NCI-H146 (cell line): ENCODE measurements around the gene ACSL5.

ENCODE experiments used
- DNase-seq: peaks from one replicate; lab custom pipeline; 2025; lab: John Stamatoyannopoulos, UW

Gene ACSL5, protein sequence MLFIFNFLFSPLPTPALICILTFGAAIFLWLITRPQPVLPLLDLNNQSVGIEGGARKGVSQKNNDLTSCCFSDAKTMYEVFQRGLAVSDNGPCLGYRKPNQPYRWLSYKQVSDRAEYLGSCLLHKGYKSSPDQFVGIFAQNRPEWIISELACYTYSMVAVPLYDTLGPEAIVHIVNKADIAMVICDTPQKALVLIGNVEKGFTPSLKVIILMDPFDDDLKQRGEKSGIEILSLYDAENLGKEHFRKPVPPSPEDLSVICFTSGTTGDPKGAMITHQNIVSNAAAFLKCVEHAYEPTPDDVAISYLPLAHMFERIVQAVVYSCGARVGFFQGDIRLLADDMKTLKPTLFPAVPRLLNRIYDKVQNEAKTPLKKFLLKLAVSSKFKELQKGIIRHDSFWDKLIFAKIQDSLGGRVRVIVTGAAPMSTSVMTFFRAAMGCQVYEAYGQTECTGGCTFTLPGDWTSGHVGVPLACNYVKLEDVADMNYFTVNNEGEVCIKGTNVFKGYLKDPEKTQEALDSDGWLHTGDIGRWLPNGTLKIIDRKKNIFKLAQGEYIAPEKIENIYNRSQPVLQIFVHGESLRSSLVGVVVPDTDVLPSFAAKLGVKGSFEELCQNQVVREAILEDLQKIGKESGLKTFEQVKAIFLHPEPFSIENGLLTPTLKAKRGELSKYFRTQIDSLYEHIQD

DNA sequence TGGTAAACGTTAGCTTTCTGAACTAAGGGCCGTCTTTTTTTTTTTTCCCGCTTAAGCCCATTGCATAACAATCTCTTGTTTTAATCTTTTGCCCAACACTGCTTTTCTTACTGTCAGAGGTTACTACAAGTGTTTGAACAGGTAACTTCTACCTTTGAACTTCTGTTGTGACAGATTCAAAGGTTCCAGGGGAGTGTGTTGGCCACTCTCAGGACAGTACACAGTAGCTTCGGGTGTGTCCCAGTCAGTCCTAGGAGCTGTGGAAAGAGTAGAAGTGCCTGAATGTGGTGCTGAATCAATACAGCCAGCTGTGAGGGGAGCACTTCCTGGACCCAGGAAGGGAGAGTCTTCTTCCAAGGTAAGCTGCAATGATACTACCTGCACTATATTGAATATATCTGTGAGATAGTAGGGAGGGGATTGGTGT is at the start of gene ACSL5:
Gene ACSL5 (plus strand): TSS at position 205 of the 427 bp plus-strand sequence. CDS start 20,831 bp downstream, outside the sequence.
- DNase-seq, result no peak

DNA sequence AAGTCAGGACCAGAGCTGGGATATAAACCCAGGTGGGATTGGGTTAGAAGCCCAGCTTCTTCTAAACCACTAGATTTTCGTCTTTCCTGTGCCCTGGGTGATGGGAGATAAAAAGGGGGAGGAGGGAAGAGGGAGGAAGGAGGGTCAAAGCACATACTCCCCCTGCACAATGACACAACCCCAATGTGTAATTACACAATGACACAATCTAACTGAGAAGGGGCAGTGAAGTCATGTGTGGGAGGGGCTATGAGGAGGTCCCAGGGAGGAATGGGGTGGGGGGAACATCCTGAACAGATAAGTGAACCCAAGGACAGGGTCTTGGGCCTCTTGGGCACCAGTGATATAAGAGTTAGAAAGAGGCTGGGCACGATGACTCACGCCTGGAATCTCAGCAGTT is 46.2 kb upstream of the ACSL5 start:
- no peak for DNase-seq

DNA sequence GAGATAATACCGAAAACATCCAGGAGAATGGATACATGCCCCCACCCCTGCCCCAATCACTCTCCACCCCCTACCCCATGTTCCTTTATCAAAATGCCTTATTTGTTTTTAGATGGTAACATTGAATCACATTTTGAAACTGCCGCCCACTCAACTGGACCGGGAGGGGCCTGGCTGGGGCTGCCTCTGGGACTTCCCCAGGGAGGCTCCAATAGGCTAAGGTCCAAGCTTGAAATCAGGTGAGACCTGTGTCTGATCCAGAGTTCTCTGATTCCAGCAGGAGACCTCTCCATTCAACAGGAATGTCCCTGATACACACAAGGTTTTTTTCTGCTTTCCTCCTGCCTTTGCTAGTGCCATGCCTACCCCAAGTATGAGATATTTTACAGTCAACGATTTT is 43.8 kb upstream of the ACSL5 start:
- no peak for DNase-seq

DNA sequence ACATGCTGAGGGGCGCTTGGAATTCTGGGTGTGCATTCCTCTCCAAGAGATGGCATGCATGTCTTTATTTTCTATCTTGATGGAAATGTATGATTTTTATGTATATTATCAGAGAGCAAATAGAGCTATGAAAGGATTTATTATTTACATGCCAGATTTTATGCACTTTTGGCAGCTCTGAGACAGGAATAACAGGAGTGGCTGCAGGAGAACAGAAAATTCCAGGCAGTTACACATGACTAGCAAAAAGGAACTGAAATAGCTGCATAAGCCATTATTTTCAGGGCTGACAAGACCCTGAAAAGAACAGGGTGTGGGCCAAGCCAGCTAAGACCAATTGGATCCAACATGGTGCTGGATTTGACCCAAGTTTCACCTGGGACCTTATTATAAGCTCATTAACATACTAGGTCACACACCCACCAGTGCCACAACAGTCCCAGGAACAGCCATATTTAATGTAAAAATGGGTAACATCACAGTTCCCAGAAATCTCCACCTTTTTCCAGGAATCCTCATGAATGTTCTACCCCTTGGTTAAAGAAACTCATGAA is 43.2 kb upstream of the ACSL5 start:
- DNase-seq, result no peak

DNA sequence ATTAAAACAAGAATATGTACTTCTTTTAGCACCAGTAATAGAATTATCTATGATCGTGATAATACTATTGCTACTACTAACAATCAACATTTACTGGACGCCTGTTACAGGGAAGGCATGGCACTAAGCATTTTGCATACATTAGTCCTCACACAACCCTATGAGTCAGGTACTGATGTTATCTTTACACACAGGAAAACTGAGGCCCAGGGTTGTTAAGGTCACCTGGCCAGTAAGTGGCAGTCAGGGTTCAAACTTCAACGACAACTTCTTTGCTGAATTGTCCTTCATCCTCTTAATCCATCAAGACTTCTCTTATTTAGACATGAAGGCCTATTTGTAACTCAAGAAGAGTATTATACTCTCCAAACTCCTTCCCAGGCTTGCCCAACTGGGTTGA is 41.9 kb upstream of the ACSL5 start:
- DNase-seq, result no peak

DNA sequence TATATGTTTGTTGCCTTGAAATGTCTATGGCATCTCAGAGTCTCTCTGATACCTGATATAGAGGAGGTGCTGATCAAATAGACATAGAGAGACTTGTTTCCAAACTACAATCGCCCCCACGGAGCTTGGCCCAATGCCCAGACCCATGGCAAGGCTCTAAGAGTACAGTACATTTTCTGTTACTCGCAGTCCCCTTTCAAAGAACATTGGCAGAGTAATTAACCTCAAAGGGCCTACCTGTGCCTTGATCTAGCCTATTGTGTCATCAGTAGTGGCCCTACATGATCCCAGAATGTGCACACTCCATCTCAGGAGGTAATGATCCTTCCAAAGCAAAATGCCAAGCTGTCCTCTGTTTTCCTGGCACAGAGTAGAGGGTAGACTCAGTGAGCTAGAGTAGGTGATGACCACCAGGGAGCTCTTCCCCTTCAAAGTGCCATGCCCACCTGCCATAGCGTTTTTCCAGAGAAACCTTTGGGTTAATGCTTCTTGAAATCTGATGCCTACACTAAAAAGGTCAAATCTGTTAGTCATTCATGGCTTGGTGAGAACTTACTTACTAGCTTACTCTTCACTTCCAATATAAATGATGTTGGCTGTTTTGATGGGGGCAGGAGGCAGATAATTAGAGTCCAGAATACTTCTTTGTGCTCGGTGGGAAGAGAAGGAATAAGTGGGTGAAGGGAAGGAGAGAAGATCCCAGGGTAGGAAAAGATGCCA is 41.2 kb upstream of the ACSL5 start:
- DNase-seq, result peak; percentile 4

DNA sequence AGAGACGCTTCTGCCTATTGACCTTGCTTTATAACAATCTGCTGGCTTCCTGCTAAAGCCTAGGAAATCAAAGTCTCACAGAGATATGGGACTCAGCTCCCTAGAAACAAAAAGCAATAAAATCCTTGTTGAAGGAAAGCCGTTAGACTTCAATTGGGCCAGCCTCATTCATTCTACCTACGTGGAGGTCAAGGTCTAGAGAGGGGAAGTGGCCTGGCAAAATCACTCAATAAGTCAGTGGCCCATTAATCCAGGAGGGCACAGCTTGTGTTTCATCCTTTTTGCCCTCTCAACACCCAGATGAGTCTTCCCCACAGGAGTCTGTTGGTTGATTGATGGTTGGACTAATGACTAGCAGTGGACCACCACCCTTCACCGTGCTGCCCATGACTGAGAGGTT is 40.5 kb upstream of the ACSL5 start:
- DNase-seq, result no peak

DNA sequence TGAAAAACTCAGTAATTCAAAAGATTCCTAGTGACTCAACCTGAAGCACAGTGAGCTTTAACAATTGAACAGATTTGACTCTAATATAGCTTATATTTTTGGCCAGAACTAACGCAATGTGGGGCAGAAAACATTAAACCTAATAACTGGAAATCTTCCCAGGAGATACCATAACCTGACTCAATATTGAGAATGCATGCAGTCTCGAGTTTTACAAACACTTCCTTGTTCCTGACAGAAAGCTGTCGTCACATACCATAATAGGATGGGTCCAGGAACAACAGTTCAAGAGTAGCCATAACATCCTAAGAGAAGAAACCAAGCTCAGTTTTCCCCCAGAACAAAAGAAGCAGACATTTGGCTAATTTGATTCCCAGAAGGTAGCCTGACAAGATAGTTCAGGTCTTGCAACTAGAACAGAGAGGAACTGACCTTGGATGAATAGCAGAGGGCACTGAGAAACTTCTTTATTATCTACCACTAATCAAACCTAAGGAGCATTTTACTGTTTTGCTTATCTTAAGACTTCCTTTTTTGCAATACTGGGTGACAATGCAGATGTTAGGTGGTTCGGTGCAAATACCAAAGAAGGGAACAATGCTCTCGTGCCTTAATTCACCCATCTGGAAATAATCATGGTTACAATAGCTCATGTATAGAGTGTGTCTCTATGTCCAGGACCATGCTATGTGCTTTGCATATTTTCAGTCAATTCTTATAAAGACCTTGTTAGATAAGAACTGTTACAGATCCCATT is 38.6 kb upstream of the ACSL5 start:
- no peak for DNase-seq

DNA sequence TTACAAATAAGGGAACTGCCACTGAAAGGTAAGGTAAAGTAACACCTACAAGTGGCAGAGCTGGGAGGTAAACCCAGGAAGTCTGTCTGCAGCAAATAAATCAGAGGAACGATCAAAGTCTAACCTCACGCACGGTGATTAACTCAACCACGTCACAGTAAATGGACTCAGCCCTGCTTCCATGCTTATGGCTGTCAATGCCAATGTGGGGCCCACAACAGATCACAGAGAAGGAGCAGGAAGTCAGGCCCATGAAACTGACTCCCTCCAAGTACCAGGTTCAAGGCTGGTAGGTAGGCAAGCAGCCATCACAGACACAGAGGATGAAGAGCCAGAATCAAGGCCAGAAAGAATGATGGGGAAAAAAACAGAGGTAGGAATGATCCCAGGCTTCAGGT is 38.0 kb upstream of the ACSL5 start:
- no peak for DNase-seq

DNA sequence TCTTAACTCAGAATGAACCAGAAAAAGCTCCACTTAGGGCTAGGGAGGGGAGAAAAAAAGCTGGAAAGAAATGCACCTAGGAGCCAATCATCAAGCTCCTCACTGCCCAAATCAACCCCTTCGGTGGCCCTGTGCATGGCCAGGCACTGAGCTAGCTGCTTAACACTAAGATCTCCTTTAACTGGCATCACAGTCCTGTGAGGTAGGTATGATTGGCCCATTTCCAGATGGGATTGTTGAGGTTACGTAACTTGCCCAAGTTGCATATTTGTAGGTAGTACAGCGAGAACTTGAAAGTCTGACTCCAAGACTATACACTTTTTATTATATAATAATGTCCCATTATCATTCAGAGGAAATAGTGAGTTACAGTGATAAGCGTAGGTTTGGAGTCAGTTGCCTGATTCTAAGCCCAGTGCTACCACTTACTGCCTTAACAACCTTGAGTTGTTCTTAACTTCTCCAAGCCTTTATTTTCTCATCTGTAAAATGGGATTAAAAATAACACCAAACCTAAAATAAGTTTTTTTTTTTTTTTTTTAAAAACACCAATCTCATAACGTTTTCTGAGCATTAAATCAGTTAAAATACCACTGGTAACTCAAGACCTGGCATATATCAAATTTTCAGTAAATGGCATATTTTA is 37.2 kb upstream of the ACSL5 start:
- no peak for DNase-seq

DNA sequence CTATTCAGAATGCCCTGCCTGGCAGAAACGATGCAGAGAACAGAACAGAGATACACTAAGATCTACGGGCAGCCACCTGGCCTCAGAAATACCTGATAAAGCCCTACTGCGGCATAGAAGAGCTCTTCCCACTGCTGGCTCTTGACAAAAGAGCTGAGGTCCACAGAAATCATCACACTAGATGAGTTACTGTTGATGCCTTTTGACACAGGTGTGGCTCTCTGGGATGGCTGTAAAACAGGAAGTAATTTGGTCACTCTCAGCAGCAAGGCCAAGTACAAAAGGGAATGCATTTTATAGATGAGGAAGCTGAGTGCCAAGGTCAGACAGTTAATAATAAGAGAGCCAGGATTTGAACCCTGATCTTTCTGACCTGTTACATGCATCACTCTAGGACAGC is 35.0 kb upstream of the ACSL5 start:
- DNase-seq, result no peak

DNA sequence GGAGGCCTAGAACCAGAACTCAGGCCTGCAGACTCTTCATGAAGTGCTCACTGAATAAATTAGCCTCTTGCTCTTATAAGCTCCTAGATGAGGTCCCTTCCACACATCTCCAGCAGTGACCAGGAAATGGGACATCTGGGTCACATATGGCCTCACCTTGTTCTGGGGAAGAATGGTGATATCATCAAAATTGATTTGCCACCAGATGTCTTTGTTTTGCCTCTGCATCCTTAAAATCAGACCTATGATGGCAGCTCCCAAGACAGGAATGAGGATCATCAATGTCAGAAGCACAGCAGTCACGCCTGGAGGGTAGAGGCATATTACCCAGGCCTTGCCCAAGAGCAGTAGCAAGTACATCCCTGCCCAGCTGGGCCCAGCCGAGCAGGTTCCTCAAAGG is 33.3 kb upstream of the ACSL5 start:
- DNase-seq, result no peak

DNA sequence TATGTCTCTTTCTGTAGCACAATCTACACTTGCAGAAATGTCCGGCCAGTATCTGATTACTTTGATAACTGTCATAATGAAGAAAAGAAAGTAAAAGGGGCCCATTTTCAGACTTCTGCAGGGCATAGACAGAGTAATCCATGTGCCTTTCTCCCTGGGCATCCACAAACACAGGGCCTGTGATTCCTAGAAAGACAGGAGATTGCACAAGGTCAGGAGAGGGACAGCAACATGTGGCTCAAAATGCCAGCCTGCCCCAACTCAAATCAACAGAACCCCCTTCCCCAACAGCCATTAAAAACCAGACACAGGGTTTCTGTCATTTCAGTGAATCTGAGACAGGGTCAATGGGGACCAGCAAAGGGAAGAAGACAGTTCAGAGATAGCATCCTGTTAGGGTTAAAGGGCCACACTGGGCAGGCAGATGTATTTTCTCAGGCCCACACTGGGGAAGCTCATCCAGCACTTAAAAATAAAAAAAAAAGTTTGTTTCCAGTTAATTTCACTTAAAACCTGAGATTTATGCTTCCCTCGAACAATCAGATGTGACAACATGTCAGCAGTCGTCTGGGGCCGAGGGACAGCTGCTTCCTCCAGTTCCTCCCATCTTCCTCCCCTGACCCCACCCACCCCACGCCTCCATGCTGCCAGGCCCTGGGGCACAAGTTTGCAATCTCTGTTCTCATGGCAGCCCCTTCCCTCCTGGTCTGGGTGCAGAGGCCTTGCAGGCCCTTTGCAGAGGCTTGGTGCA is 30.7 kb upstream of the ACSL5 start:
- no peak for DNase-seq

DNA sequence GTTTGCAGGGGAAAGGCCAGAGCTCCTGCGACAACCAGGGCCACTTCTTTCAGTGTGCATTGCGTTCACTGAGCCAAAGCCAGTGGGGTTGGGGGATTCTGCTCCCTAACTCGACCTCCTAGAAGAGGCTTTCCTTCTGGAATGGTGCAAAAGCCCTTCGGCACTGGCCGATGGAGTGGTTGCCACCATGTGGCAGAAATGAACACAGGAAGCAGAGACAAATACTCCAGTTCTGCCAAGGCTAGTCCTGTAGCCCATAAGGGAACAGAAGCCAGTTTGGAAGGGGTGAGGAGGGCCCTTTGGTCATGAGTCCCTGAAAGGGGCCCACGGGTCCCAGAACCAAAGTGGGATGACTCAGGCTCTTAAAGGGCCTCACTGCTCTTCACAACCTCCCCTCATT is 29.7 kb upstream of the ACSL5 start:
- DNase-seq, result no peak

DNA sequence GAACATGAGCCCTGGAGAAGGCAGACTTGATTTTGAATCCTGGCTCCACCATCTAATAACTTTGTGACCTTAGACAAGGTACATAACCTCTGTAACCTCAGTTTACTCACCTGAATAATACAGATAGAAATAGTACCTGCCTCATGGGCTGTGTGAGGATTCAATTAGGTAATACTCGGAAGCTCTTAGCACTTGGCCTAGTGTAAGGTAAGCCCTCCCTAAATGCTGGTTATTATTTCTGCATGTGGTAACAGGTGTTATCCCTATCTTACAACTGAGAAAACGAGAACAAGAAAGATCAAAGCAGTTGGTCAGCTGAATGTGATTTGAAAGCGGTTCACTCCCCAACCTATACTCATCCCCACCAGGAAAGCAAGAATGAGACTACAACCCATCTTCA is 28.7 kb upstream of the ACSL5 start:
- DNase-seq, result no peak

DNA sequence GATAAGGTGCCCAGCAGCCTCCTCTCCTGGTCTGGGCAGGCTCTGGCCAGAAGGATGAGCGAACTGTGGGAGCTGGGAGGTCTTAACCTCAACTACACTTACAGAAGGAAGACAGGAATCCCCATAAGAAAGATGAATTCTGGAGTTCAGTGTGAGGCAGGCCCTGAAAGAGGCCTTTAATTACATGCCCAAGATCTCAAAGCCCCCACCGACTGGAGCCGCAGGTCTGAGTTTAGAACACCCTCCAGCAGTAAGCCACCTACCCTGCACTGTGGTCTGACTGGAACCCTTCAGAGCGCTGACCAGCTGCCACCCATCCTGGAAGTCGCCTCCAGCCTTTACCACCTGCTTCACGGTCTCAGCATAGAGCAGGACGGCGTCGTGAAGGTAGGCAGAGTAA is 28.2 kb upstream of the ACSL5 start:
- no peak for DNase-seq

DNA sequence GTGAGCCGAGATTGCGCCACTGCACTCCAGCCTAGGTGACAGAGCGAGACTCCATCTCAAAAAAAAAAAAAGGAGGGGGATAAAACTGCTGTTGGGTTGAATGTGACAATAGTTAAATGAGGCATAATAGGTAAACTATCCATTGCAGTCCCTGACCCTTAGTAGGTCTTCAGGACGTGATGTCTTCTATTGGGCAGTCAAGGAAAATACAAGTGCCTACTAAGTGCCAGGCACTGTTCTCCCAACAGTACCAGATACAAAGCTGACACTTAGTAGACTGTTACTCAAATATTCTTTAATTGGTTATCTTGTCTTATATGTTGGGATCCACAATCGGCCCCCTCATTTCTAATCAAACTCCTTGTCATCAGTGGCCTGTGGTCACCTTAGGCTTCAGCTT is 27.1 kb upstream of the ACSL5 start:
- DNase-seq, result no peak

DNA sequence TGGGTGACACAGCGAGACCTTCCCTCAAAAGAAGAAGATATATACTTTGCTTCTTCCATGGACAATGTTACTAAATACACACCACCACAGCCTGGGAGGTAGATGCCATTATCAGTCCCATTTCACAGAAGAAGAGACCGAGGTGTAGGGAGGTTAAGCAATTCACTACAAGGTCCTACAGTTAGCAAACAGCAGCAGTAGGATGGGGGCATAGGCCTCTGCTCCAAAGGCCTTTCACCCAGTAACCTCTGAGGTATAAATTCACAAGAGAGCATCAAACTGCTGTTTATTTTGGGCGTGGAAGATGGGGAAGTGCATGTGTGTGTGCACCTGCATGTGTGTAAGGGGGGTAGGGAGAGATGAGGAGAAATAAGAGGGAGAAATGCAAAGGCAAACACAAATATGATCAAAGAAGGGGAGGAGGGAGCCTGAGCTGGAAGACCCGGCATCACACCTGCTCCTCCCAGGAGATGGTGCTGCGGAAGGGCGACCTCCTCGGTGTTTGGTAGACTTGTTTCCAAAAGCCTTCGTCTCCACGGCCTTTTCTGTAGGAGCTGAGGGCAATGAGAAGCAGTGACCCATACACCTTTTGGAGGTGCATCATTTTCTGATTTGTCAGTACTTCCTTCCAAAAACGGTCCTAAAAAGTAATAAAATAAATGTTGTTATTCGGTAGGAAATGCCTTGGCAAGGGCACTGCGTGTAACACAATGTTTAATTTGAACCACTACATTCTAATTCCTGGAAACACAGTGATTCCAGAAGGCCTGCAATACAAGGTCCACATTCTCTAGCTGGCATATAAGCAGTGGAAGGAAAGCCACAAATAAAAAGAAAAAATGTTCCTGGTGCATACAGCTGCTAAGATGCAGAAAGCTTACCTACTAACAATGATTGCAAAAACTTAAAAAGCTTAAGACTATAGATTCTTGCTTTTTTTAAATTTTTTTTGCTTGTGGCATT is 25.9 kb upstream of the ACSL5 start:
- DNase-seq, result no peak

DNA sequence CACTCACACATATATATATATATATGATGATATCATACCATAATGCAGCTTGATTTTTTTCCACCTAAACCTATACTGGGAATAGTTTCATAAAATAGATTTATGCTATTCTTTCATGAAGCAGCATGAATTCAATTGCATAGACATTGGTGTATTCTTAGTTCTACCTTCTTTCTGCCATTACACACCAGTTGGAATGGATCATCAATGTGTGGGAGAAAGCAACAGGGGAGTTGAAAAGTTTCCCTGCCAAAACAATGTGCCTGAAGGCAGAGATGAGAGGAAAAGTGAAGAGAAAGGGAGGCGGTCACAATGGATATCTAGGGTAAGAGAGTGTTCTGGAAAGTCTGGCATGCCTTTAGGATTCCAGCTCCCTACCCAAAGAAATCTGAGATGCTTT is 25.2 kb upstream of the ACSL5 start:
- no peak for DNase-seq
